Neural cell (in vitro differentiated cells): ENCODE data around the gene SOCS7. TPM values are rescaled to one million over a fixed set of nuclear protein-coding genes. Genes with fewer than 3 reads are reported as not detected.

ENCODE experiments used
- H2AFZ ChIP-seq: fragments of 200-600, 300-800 bp; sonication (generic), shearing (Covaris generic); 2 replicates; pipeline ENCODE4 v1.6.0; 2014; ENCODE audit warnings: low read depth, mild to moderate bottlenecking, antibody characterized with exemption, low read length, moderate library complexity
- H3F3A ChIP-seq: fragments of 200-600 bp; shearing (Covaris generic); 2 replicates; pipeline ENCODE4 v1.6.1; 2016; ENCODE audit warnings: mild to moderate bottlenecking, moderate library complexity, mixed read lengths, antibody characterized with exemption, low read length; ENCODE audit not compliant: insufficient read depth, poor library complexity, severe bottlenecking
- H3K27ac ChIP-seq: fragments of 200-600, 300-800 bp; sonication (generic), shearing (Covaris generic); 2 replicates; pipeline ENCODE4 v1.5.1; 2014; ENCODE audit warnings: mild to moderate bottlenecking, low read length, moderate library complexity
- H3K27me3 ChIP-seq: fragments of 300-800, 200-600 bp; sonication (generic), shearing (Covaris generic); 2 replicates; pipeline ENCODE4 v1.6.0; 2014; ENCODE audit warnings: mild to moderate bottlenecking, low read depth, low read length, moderate library complexity; ENCODE audit not compliant: insufficient read depth
- H3K36me3 ChIP-seq: fragments of 300-800, 200-600 bp; sonication (generic), shearing (Covaris generic); 2 replicates; pipeline ENCODE4 v1.5.1; 2014; ENCODE audit warnings: mild to moderate bottlenecking, antibody characterized with exemption, low read length, moderate library complexity; ENCODE audit not compliant: insufficient read depth
- H3K4me2 ChIP-seq: fragments of 300-800, 200-600 bp; sonication (generic), shearing (Covaris generic); 2 replicates; pipeline ENCODE4 v1.6.0; 2014; ENCODE audit warnings: mild to moderate bottlenecking, low read length
- H3K4me3 ChIP-seq: fragments of 300-800, 200-600 bp; sonication (generic), shearing (Covaris generic); 2 replicates; pipeline ENCODE4 v1.5.1; 2014; ENCODE audit warnings: mild to moderate bottlenecking, low read length, moderate library complexity
- H3K79me2 ChIP-seq: fragments of 200-600 bp; shearing (Covaris generic); replicated peaks from 2 replicates; pipeline ENCODE4 v1.6.0; 2014; ENCODE audit warnings: mild to moderate bottlenecking, low read length, moderate library complexity; ENCODE audit not compliant: insufficient read depth
- H3K9ac ChIP-seq: fragments of 300-800, 200-600 bp; sonication (generic), shearing (Covaris generic); 2 replicates; pipeline ENCODE4 v1.6.1; 2016; ENCODE audit warnings: mild to moderate bottlenecking, low read length, mixed read lengths
- H3K9me2 ChIP-seq: fragments of 200-600 bp; shearing (Covaris generic); 2 replicates; pipeline ENCODE4 v1.6.1; 2016; ENCODE audit warnings: mild to moderate bottlenecking, low read length, mixed read lengths; ENCODE audit not compliant: insufficient read depth
- H3K9me3 ChIP-seq: fragments of 200-600, 300-800 bp; sonication (generic), shearing (Covaris generic); 2 replicates; pipeline ENCODE4 v1.6.1; 2016; ENCODE audit warnings: mild to moderate bottlenecking, mixed run types, low read length, moderate library complexity, mixed read lengths
- H4K20me1 ChIP-seq: fragments of 200-600 bp; shearing (Covaris generic); 2 replicates; pipeline ENCODE4 v1.6.1; 2016; ENCODE audit warnings: mild to moderate bottlenecking, mixed run types; ENCODE audit not compliant: insufficient read depth
- CTCF ChIP-seq: fragments of 450-650 bp; IDR thresholded peaks from 2 replicates; pipeline ENCODE4 v1.5.1; 2014; ENCODE audit warnings: antibody characterized with exemption, mild to moderate bottlenecking, moderate library complexity; ENCODE audit not compliant: poor library complexity, severe bottlenecking
- EP300 ChIP-seq: fragments of 450-650 bp; conservative IDR thresholded peaks from 2 replicates; pipeline ENCODE4 v1.6.1; 2014; ENCODE audit warnings: antibody characterized with exemption, mild to moderate bottlenecking, moderate library complexity; ENCODE audit not compliant: poor library complexity, severe bottlenecking
- EZH2 ChIP-seq: fragments of 200-600, 300-800 bp; shearing (Covaris generic), sonication (generic); IDR thresholded peaks from 2 replicates; pipeline ENCODE4 v1.6.1; 2014; ENCODE audit warnings: antibody characterized with exemption, low read length, borderline replicate concordance, mild to moderate bottlenecking; ENCODE audit not compliant: insufficient read depth, poor library complexity, severe bottlenecking
- MXI1 ChIP-seq: fragments of 450-650 bp; conservative IDR thresholded peaks from 2 replicates; pipeline ENCODE4 v1.6.1; 2014; ENCODE audit warnings: antibody characterized with exemption, mild to moderate bottlenecking; ENCODE audit not compliant: poor library complexity, severe bottlenecking
- POLR2AphosphoS5 ChIP-seq: IDR thresholded peaks from 2 replicates; pipeline ENCODE4 v1.6.1; 2012
- RAD21 ChIP-seq: fragments of 450-650 bp; conservative IDR thresholded peaks from 2 replicates; pipeline ENCODE4 v1.6.1; 2014; ENCODE audit warnings: antibody characterized with exemption, mild to moderate bottlenecking, moderate library complexity
- SMC3 ChIP-seq: fragments of 450-650 bp; conservative IDR thresholded peaks from 2 replicates; pipeline ENCODE4 v1.6.1; 2014; ENCODE audit warnings: antibody characterized with exemption, mild to moderate bottlenecking, moderate library complexity; ENCODE audit not compliant: poor library complexity
- TAF1 ChIP-seq: IDR thresholded peaks from 2 replicates; pipeline ENCODE4 v1.6.1; 2012; ENCODE audit warnings: low read depth
- polyA plus RNA-seq: library from polyadenylated mRNA; depleted of rRNA; stranded (reverse); fragments of >200 nt; gene quantifications from 2 replicates; pipeline ENCODE4 v1.2.3, GENCODE V29; 2014

Gene SOCS7
- polyA plus RNA-seq, 1 donor from 2014 or later = 23.7 TPM

DNA sequence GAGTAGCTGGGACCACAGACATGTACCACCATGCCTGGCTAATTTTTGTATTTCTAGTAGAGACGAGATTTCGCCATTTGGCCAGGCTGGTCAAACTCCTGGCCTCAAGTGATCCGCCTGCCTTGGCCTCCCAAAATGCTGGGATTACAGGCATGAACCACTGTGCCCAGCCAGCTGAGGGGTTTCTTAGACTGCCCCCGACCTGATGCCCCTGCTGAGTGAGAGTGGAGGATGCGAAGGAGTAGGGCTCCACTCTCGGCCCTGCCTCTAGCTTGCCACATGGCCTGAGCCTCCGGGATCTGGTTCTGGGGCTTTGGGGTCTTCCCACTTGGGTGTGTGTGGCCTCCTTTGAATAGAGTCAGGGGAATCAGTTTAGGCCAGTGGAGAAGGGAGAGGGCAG, 18.9 kb upstream of the SOCS7 start:
- no peaks in the 10 kb centered on the region for H3K9me3 ChIP-seq
- TF ChIP-seq POLR2AphosphoS5 = no peak
- TF ChIP-seq SMC3 = no peak

DNA sequence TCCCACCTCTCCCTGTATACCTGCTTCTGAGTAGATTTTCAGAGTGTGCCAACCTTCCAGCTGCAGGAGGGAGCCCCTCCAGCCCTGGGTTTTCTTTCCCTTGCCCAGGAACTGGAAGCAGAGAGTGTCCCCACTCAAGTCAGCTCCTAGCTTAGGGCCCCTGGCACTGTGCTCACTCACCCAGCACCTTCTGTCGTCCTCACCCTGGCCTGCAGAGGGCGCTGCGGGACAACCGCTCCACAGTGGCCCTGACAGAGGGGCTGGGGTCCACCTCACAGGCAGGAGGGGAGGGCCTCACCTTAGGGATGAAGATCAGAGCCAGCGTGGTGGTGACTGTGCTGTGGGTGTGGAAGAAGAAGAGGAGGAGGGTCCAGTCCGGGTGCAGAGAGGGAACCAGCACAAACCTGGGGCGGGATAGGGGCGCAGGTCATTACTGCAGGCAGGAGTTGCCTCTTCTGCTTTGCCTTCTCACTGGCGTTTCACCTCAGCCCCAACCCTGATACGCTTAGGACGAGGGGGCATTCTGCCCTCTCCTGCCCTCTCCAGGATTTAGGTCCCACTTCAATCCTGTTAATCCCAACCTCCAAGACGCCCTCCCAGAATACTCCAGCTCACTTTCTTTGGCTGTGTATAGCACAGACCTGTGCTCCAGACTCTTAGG, 17.9 kb upstream of the SOCS7 start:
- Histone ChIP-seq H3K27ac (no peak overlapping the region), H3K4me2 (no peak overlapping the region), H2AFZ (no peak overlapping the region), H3K36me3 (no peaks in the 10 kb centered on the region), H3K4me3 (no peak overlapping the region), H3K27me3 (no peaks in the 10 kb centered on the region), H3F3A (no peaks in the 10 kb centered on the region), H4K20me1 (no peaks in the 10 kb centered on the region), H3K9ac (no peak overlapping the region), H3K9me3 (no peaks in the 10 kb centered on the region), H3K79me2 (no peaks in the 10 kb centered on the region), H3K9me2 (no peaks in the 10 kb centered on the region)
- TF ChIP-seq POLR2AphosphoS5 = no peak
- peak; percentile 42 for TF ChIP-seq CTCF

More for the DNA sequence above, 18.9 kb upstream of the SOCS7 start:
- Histone ChIP-seq H3K27me3 (no peaks in the 10 kb centered on the region), H3K4me2 (no peak overlapping the region), H3K4me3 (no peak overlapping the region), H3K79me2 (no peaks in the 10 kb centered on the region), H3K9me2 (no peaks in the 10 kb centered on the region), H3K9ac (no peak overlapping the region), H2AFZ (no peak overlapping the region), H3F3A (no peaks in the 10 kb centered on the region), H3K36me3 (no peaks in the 10 kb centered on the region), H4K20me1 (no peaks in the 10 kb centered on the region), H3K27ac (no peak overlapping the region)

DNA sequence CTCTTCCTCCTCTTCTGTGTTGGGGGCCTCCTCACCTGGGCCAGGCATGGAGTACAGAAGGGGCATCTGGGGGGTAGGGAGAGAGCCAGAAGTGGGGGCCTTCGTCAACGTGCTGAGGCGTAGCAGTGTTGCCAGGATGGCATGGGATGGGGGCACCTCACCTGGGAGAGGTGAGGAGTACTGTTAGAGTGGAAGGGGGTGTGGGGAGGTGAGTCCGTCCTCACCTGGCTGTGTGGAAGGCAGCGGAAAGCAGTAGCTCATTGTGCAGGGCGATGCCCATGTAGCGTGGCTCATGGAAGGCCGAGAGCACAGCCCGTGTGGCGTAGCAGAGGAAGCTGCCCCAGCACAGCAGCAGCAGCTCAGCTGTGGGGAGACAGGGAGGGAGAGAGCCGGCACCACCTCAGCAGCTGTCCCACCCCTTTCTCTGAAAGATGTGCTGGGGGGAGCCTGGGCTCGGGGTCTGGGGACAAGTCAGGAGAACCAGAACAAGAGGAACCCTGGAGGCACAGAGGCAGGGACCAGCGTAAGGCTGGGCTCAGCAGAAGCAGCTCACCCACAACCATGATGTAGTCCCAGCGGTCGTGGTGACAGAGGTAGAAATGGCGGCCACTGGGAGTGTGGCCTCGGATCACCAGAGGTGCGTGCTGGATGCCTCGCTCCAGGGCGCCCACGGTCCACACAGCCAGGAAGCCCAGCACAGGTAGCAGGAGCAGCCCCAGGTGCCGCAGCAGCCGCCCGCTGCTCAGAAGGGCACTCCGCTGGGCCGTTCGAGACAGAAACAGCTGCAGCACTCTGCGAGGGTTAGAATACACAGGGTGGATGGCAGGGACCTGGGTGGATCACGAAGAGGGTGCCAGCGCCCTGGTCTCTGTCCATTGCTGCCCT, 16.9 kb upstream of the SOCS7 start:
- H3F3A ChIP-seq = no peaks in the 10 kb centered on the region
- H3K4me3 ChIP-seq = no peak overlapping the region
- no peak overlapping the region for H2AFZ ChIP-seq
- no peak overlapping the region for H3K4me2 ChIP-seq
- H3K9me3 ChIP-seq = no peaks in the 10 kb centered on the region
- no peaks in the 10 kb centered on the region for H3K36me3 ChIP-seq
- H3K79me2 ChIP-seq = no peaks in the 10 kb centered on the region
- no peak overlapping the region for H3K9ac ChIP-seq
- H3K9me2 ChIP-seq = no peaks in the 10 kb centered on the region
- H3K27ac ChIP-seq = no peak overlapping the region
- H4K20me1 ChIP-seq = no peaks in the 10 kb centered on the region
- no peaks in the 10 kb centered on the region for H3K27me3 ChIP-seq
- TF ChIP-seq RAD21 (no peak), MXI1 (no peak), POLR2AphosphoS5 (no peak), TAF1 (no peak), SMC3 (no peak), EZH2 (no peak), EP300 (no peak), CTCF (no peak)
